ENCODE data around the gene LAGE3.

The LAGE3 gene

DNA sequence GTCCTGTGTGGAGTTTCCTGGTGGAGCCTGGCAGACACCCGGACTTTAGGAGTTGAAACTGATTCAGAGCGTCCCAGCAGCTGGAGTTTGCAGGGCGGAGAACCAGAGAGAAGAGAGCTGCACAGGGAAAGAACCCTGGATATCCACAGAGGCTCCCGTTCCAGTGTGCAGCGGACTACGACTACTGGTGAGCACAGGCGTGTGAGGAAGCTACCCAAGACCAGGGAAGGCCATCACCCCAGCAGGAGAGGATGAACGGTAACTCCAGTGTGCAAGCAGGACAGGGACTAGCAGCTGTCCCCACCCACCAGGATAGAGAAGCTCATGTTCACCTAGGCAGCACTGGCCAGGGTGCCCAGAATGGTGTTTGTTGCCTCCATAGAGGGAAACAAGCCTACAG lies 2.3 kb downstream of the LAGE3 start:
- DNase-seq (ENCODE audit: low spot score): no peak

DNA sequence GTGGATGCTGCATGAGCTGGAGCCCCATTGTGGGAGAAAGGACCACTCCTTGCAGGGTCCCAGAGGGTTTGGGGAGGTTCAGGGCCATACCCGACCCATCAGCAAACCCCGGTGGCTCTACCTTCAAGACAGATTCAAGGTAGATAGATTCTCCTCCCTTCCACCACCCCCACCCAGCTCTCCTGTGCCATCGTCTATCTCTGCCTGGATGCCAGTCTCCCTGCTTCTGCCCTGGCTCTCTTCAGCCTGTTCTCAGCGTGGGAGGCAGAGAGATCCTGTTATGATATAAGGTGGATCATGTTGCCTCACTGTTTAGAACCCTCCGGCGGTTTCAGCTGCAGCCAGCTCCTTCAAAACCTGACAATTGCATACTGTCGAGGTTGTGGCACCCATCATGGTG lies 5.4 kb downstream of the LAGE3 start:
- DNase-seq (ENCODE audit: low spot score): no peak

DNA sequence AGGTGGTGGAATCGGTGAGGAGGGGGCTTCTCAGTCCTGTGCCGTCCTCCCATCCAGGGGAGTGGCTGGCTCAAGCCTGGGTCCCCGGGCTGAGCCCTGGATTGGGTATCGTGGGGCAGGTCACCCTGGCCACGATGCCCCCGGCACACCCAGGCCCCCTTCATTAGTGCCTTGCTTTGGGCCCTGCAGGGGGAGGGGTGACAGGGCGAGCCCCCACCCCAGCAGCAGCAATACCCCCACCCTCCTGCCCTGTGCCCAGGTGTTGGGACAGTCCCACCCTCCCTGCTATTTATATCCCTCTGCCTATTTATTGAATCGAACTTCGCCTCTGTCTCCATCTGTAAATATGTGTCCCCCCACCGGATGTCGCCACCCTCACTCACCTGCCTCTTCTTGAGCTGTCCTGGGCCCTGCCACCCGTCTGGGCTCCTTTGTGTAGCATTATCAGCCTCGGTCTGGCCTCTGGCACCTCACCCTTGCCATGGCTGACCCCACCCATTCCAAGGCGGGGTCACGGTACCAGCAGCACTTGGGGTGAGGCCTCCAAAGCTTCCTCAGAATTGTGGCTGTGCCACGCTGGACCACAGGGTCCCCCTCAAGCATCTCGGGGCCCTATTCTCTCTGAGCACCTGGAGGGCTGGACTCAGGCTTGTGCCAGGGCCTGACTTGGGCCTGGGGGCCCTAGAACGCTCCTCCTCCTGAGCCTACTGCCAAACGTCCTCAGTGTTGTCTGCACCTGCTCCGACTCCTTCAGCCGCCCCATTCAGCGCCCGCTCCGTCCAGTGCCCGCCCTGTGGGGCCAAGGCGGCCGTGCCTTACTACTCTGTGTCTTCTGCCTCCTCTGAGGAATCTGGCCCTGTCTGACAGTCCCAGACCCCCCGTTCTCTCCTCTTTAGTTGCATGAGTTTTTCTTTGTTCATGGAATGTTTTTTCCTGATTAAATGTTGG lies 6.1 kb downstream of the LAGE3 start:
- no peak for DNase-seq (ENCODE audit: low spot score)

DNA sequence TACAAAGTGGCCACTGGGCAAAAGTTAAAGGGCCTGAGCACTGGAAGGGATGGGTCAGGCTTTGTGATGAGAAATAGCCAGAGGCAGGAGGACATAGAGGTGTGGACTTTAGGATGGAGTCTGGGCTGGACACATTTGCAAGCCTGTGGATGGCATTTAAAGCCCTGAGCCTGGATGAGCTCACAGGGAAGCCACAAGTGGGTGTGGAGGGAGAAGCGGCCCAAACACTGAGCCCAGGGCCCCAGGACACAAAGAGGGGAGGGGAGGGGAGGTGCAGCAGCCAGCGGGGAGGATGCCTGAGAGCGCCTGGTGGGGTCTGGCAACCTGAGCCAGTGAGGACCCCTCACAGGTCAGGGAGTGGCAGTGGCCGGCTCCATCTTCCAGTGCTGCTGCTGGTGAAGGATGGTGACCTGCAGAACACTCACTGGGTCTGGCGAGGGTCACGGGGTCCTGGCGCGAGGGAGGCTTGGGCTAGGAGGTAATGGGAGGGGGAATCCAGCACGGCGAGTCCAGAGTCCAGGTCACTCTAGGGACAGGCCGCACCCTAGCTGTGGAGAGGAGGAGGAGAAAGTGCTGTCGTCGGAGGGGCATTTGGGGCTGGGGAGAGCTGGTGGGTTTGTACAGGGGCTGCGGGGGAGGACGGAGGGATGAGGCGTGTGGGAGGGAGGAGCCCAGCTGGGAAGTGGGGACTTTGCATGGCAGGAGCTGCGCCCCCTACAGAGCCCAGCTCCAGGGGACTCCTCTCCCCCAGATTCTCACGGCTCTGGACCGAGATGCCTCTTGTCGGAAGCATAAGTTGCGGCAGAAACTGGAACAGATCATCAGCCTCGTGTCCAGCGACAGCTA lies 7.0 kb downstream of the LAGE3 start:
- DNase-seq (ENCODE audit: low spot score): no peak

DNA sequence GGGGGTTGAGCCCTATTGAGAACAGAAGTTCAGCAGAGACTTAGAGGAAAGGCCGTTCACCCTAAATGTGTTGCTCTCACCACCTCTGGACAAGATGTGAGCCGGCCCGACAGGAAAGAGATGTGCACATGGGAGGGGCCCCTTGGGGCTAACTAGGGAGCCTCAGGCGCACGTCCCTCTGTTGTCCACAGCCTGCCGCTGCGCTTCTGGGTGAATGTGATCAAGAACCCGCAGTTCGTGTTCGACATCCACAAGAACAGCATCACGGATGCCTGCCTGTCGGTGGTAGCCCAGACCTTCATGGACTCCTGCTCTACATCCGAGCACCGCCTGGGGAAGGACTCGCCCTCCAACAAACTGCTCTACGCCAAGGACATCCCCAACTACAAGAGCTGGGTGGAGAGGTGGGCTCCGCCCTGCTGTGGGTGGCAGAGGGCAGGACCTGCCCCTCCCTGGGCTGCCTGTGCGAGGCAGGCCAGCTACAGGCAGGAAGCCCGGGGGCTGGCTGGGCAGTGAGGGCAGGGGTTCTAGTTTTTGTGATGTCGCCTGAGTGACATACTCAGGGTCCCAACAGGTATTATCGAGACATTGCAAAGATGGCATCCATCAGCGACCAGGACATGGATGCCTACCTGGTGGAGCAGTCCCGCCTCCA lies 8.0 kb downstream of the LAGE3 start:
- DNase-seq (ENCODE audit: low spot score): no peak

DNA sequence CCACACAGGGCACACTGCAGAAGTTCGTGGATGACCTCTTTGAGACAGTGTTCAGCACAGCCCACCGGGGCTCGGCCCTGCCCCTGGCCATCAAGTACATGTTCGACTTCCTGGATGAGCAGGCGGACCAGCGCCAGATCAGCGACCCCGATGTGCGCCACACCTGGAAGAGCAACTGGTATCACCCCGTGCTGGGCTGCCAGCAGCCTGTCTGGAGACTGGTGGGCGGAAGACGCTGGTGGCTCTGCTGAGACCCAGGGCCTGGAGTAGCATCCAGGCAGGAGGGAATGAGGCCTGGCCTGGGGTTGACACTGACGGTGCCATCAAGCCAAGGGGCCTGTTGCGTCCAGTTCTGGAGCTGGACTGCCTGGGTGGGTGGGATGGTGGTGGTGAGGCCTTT lies 8.6 kb downstream of the LAGE3 start:
- no peak for DNase-seq (ENCODE audit: low spot score)

DNA sequence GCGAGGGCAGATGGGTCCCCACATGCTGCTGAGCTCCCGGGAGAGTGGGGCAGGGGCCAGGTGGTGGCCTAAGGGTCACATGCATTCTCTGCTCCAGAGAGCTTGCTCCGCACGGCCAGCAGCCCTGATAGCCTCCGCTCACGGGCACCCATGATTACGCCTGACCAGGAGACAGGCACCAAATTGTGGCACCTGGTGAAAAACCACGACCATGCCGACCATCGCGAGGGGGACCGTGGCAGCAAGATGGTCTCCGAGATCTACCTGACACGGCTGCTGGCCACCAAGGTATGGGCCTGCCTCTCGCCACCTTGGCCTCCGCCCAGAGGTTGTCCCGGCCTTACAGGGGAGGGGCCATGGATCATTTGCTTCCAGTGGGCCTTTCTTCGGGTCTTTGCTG lies 9.2 kb downstream of the LAGE3 start:
- DNase-seq (ENCODE audit: low spot score): no peak

DNA sequence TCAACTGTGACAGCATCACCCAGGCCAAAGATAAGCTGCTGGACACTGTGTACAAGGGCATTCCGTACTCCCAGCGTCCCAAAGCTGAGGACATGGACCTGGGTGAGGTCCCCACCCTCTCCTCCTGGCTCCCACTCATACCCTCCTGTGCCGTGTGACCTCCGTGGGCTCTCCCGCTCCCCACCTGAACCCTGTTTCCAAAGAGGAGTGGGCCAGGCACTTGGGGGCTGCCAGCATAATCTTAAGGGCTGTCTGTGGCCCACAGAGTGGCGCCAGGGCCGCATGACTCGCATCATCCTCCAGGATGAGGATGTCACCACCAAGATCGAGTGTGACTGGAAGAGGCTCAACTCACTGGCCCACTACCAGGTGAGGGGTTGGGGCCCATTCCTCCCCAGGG lies 10.0 kb downstream of the LAGE3 start:
- no peak for DNase-seq (ENCODE audit: low spot score)

DNA sequence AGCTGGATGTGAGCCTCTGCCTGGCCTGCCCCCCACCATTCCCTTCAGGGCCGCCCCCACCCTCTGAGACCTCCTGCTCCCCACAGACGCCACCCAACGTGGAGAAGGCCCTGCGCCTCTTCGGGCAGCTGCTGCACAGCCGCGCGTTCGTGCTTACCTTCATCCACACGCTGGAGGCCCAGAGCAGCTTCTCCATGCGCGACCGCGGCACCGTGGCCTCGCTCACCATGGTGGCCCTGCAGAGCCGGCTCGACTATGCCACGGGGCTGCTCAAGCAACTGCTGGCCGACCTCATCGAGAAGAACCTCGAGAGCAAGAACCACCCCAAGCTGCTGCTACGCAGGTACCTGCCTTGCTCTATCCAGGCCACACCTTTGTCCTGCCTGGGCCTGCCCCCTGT lies 10.9 kb downstream of the LAGE3 start:
- DNase-seq (ENCODE audit: low spot score): no peak

DNA sequence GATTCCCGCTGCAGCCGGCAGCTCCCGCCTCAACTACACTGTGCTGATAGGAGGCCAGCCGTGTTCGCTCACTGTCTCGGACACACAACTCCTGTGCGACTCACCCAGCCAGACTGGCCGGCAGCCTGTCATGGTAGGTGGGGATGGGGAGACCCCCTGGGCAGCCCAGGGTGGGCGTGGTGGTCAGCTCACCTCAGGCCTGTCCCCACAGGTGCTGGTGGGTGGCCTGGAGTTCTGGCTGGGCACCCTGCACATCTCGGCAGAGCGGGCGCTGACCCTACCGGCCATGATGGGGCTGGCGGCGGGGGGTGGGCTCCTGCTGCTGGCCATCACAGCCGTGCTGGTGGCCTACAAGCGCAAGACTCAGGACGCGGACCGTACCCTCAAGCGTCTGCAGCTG lies 11.5 kb downstream of the LAGE3 start:
- no peak for DNase-seq (ENCODE audit: low spot score)

DNA sequence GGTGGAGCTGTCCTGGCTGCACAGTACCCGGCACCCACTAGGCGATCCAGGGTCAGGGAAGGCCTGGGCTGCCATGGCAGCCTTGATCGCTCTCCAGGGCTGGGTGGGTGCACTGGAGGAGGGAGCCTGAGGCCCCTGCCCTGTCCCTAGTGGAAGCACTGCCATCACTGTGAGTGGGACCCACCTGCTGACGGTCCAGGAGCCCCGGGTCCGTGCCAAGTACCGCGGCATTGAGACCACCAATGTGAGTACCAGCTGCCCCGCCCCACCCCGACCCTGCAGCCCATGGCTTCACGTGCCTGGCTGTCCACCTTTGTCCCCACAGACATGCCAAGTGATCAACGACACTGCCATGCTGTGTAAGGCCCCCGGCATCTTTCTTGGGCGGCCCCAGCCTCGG lies 12.2 kb downstream of the LAGE3 start:
- no peak for DNase-seq (ENCODE audit: low spot score)

DNA sequence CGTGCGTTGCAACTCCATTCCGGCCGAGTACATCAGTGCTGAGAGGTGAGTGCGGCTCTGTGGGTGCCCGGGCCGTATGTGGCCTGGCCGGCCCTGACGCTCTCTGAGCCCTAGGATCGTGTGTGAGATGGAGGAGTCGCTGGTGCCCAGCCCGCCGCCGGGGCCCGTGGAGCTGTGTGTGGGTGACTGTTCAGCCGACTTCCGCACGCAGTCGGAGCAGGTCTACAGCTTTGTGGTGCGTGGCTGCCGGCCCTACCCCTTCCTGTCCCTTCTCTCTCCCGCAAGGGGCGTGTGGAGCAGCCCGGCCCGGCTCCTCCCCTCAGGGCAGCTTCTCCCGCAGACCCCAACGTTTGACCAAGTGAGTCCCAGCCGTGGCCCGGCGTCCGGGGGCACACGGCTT lies 13.0 kb downstream of the LAGE3 start:
- no peak for DNase-seq (ENCODE audit: low spot score)

DNA sequence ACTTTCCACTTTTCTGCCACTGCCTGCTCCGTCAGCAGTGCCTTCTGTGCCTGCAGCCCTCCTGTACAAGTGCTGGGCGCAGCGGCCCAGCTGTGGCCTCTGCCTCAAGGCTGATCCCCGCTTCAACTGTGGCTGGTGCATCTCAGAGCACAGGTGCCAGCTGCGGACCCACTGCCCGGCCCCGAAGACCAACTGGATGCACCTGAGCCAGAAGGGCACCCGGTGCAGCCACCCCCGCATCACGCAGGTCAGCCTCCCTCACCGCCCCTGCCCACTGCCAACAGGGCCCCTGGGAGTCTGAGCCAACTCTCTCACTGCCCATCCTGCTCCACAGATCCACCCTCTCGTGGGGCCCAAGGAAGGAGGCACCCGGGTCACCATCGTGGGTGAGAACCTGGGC lies 13.5 kb downstream of the LAGE3 start:
- no peak for DNase-seq (ENCODE audit: low spot score)

DNA sequence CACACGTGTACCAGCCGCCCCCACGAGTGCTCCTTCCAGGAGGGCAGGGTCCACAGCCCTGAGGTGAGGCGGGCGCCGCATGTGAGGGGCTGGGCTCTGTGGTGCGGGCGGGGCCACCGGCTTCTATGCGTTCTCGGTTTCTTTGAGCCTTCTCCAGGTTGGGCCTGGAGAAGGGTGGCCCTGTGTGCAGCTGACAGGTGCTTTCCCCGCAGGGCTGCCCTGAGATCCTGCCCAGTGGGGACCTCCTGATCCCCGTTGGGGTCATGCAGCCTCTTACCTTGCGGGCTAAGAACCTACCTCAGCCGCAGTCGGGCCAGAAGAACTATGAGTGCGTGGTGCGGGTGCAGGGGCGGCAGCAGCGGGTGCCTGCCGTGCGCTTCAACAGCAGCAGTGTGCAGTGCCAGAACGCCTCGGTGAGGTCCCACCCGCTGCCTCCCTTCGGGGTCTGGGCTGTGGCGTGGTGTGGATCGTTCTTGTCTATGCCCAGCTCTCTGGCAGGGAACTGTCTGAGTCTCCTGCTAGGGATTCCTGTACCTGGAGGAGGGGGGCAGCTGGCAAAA lies 14.2 kb downstream of the LAGE3 start:
- DNase-seq (ENCODE audit: low spot score): no peak

DNA sequence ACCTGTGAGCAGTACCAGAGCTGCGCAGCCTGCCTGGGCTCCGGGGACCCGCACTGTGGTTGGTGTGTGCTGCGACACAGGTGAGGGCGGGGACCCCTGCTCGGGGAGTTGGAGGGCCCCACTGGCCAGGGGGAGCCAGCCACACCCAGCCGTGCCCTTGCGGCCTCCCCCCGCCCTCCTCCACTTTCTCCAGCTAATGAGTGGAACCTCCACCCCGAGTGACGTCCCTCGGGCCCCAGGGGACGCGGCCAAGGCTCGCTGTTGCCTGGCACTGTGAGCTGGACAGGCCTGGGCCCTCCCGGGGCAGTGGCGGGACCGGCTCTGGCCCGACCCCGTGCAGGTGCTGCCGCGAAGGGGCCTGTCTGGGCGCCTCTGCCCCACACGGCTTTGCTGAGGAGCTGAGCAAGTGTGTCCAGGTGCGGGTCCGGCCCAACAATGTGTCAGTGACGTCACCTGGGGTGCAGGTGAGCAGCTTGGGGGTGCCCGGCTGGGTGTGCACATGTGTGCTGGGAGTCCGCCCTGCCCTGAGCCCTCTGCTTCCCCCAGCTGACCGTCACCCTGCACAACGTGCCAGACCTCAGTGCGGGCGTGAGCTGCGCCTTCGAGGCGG lies 15.4 kb downstream of the LAGE3 start:
- DNase-seq (ENCODE audit: low spot score): no peak

DNA sequence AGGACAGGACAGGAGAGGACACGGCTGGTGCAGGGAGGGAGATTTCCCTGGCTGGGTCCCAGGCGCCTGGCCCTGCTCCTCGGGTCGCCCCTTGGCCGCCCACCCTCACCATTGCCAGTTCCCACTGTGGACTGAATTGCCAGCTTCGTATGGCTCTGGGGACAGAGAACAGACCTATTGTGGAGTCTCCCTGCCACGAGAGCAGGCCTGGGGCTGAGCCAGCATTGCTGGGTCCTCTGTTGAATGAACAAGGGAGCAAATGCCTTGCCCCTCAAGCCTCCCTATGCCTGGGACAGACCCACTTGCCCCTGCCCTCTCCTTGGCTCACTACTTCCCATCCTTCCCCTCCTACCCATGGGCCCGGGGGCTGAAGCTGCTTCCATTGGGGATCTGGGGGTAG lies 16.7 kb downstream of the LAGE3 start:
- no peak for DNase-seq (ENCODE audit: low spot score)

DNA sequence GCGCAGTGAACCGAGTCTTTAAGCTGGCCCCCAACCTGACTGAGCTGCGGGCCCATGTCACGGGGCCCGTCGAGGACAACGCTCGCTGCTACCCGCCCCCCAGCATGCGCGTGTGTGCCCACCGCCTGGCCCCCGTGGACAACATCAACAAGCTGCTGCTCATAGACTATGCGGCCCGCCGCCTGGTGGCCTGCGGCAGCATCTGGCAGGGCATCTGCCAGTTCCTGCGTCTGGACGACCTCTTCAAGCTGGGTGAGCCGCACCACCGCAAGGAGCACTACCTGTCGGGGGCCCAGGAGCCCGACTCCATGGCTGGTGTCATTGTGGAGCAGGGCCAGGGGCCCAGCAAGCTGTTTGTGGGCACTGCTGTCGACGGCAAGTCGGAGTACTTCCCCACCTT lies 18.8 kb downstream of the LAGE3 start:
- peak; percentile 21 for DNase-seq (ENCODE audit: low spot score)

DNA sequence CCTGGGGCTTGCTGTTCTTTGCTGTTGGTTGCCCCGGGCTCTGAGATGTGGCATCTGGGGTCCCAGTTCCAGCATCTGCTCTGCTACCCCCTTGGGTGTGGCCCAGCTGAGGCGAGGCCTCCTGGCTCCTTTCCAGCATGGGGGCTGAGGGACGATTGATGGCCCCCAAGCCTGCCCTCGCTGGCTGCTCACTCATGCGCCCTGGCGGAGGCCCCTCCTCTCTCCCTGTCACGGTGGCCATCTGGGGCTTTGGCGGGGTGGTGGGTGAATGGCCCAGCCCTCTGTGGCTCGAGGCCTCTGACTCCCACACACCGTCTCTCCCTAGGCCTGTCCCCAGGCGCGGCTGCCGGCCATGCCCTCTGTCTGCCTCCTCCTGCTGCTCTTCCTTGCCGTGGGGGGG lies 19.2 kb downstream of the LAGE3 start:
- DNase-seq (ENCODE audit: low spot score): no peak

DNA sequence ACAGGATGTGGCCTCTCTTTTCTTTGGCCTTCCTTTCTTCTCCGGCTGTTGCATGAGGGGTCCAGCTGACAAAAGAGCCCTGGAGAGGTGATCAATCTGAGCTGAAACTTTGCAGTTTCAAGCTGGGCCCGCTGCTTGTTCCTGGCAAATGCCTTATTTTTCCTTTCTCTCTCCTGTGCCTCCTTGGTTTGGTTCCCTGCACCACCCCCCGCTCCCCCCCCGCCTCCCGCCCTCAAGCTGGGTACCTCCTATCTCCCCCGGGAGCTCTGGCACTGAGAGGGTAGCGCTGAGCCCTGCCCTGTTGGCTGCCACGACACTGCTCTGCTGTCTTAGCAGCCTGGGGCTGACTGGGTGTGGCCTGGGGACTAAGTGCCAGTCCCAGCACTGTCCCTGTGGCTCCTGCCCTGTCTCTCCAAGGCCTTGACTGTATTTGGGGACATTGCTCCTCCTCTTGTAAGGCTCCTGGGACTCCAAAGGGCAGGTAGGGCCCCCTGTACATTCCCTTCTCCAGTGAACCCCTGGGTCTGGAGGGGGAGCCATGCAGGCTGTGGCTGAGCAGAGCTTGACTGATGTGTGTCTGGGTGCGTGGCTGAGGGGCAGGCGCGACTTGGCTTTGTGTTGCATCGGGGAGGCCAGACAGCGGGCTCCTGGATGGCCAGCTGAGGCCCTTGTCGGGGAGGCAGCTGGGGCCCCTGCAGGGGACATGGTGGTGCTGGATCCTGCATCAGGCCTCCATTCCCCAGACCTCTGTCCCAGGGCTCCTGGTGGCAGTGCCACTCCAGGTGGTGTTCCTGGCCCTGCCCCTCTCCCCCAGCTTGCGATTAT lies 19.9 kb downstream of the LAGE3 start:
- DNase-seq (ENCODE audit: low spot score): peak; percentile 25

DNA sequence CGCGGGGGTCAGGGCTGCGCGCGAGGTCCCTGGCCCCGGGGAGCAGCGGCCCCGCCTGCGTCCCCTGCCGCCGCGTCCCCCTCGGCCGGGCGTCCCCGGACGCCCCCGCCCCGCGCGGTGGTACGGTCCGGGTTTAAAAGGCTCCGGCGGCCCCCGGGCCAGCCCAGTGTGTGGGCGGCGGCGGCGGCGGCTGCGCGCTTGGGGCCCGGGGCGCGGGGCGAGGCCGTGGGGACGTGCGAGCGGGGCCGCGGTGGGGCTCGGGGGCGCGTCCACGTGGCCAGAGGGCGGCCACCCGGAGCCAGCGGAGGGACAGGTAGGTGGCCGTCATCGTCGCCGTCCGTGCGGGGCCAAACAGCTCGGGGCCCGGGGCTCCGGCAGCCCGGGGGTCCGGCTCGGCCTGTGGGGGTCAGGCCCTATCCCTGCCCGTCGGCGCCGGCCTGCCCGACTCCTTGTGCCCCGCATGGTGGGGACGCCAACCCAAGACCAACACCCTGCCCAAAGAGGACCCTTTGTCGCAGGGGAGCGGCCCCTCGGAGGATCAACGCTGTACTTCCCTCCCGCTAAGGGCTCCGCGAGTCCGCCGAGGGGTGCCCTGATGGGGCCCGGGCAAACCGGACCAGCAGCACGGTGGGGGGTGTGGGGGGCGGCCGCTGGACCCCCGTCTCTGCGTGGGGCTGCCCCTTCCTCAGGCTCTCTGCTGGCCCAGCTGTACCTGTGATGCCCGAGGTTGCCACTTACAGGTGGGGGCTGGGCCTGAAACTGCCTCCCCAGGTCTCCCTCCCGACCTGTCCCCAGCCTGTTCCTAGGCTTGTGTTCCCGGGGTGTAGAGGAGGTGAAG lies 20.7 kb downstream of the LAGE3 start, which contains the start of gene PLXNA3:
Gene PLXNA3 (plus strand): TSS at position 166 of the 838 bp plus-strand sequence. CDS start 1,903 bp downstream, outside the sequence.
- DNase-seq (ENCODE audit: low spot score): peak; percentile 77

All from AG20443 (cell line).